Caco-2 (cell line): ENCODE data around the gene PROB1. TPM values are rescaled to one million over a fixed set of nuclear protein-coding genes. Genes with fewer than 3 reads are reported as not detected.

Experiments
- BruUV-seq: library from RNA; stranded (reverse); fragments of 400-500 nt; replicated peaks from 2 replicates; lab custom pipeline; 2021; lab: Mats Ljungman, UMichigan
- CTCF ChIA-PET: fragments of 300-600 bp; sonication (Branson Sonifier 250); formaldehyde crosslinking; loops from one replicate; lab custom pipeline; 2022; ENCODE audit warnings: antibody characterized with exemption; lab: Charles Lee
- POLR2A ChIA-PET: fragments of 300-600 bp; sonication (Branson Sonifier 250); formaldehyde crosslinking; loops from one replicate; lab custom pipeline; 2022; ENCODE audit warnings: antibody characterized with exemption; lab: Charles Lee
- DNase-seq, 2 experiments: peaks; one replicate each; pipeline versions ENCODE4 v3.0.0 to v3.0.0-alpha.2; 2020 to 2022
- H3K27me3 ChIP-seq: replicated peaks from 2 replicates; pipeline ENCODE4 v1.6.0; 2011; ENCODE audit warnings: low read length; ENCODE audit not compliant: control insufficient read depth, insufficient read depth
- H3K36me3 ChIP-seq: 2 replicates; pipeline ENCODE4 v1.5.1; 2011; ENCODE audit warnings: low read length; ENCODE audit not compliant: control insufficient read depth, insufficient read depth
- H3K4me1 ChIP-seq: fragments of 250-450 bp; sonication (Bioruptor Pico); 2 replicates; pipeline ENCODE4 v1.5.1; 2020; ENCODE audit warnings: mild to moderate bottlenecking
- H3K4me3 ChIP-seq: 2 replicates; pipeline ENCODE4 v1.5.1; 2011; ENCODE audit warnings: low read depth, mild to moderate bottlenecking, control low read depth, low read length
- H3K9me3 ChIP-seq: fragments of 250-450 bp; sonication (Bioruptor Pico); 2 replicates; pipeline ENCODE4 v1.5.1; 2020; ENCODE audit warnings: mild to moderate bottlenecking, moderate library complexity
- H3K27ac Mint-ChIP-seq: one replicate; pipeline ENCODE4 v1.8.0; 2022; ENCODE audit warnings: mixed read lengths; ENCODE audit not compliant: unreplicated experiment
- H3K27me3 Mint-ChIP-seq: one replicate; pipeline ENCODE4 v1.8.0; 2022; ENCODE audit warnings: mixed read lengths; ENCODE audit not compliant: insufficient read depth, unreplicated experiment
- H3K36me3 Mint-ChIP-seq: one replicate; pipeline ENCODE4 v1.8.0; 2022; ENCODE audit warnings: mild to moderate bottlenecking, mixed read lengths; ENCODE audit not compliant: insufficient read depth, unreplicated experiment
- H3K4me1 Mint-ChIP-seq: one replicate; pipeline ENCODE4 v1.8.0; 2022; ENCODE audit warnings: low read depth, mixed read lengths; ENCODE audit not compliant: unreplicated experiment
- H3K4me3 Mint-ChIP-seq: one replicate; pipeline ENCODE4 v1.8.0; 2022; ENCODE audit warnings: mild to moderate bottlenecking, moderate library complexity, mixed read lengths; ENCODE audit not compliant: unreplicated experiment
- H3K9me3 Mint-ChIP-seq: one replicate; pipeline ENCODE4 v1.8.0; 2022; ENCODE audit warnings: mixed read lengths; ENCODE audit not compliant: unreplicated experiment
- CTCF ChIP-seq, 2 experiments: fragments of 200-600 bp in 1 of 2; IDR thresholded peaks; 1 replicate in 1 of 2; 2 replicates in 1 of 2; pipeline versions ENCODE4 v1.5.1 to v1.8.0; 2011 to 2022; ENCODE audit warnings: antibody characterized with exemption in 1 of 2, control low read depth in 1 of 2, inconsistent platforms in 1 of 2, low read depth in 1 of 2, low read length in 1 of 2, mild to moderate bottlenecking in 1 of 2, moderate library complexity in 1 of 2; ENCODE audit not compliant: insufficient read depth in 1 of 2, severe bottlenecking in 1 of 2, unreplicated experiment in 1 of 2
- intact Hi-C: fragments of 100-400 bp; cut with micrococcal nuclease; formaldehyde crosslinking; loops from one replicate; pipeline ENCODE4 v1.10.0; 2022; ENCODE audit not compliant: unreplicated experiment
- total RNA-seq: library from RNA; stranded (reverse); gene quantifications from 2 replicates; pipeline ENCODE4 v1.2.3, GENCODE V29; 2022

PROB1 gene
- total RNA-seq, 1 experiment from 2014 or later, result 2.7 TPM

- Histone ChIP-seq H3K27me3 (no peaks in the 10 kb centered on the region), H3K4me1 (no peaks in the 10 kb centered on the region), H3K4me3 (no peak overlapping the region), H3K36me3 (0 out of 2 replicates have a peak, but pooled peaks cover 1% of the 10 kb centered on the region), H3K9me3 (no peaks in the 10 kb centered on the region)
- BruUV-seq, result no TSS peak
- Mint-ChIP-seq H3K4me3 (no peak overlapping the region), H3K27ac (no peak overlapping the region), H3K4me1 (no peaks in the 10 kb centered on the region), H3K9me3 (no peaks in the 10 kb centered on the region), H3K27me3 (no peaks in the 10 kb centered on the region), H3K36me3 (peaks cover 54% of the 10 kb centered on the region)
- DNase-seq, result no peak
- CTCF ChIA-PET, result interaction anchor here (0.6 to 1.0 kb wide), 3 partner anchors 14 to 96 kb away, joined by 3 to 4 read pairs (median 3); no protein-coding TSS in a partner anchor
- intact Hi-C loops, result no loop called here
- no peak for TF ChIP-seq CTCF (IDR thresholded peaks at IDR 0.05; ENCODE audit: insufficient read depth in 1 of 2, low read depth in 1 of 2, low read length in 1 of 2, severe bottlenecking in 1 of 2, unreplicated experiment in 1 of 2)
- POLR2A ChIA-PET, result no interaction called here
These were observed 26.3 kb downstream of the PROB1 start for GRCh38 chr5:139368613-139369012.

GRCh38 chr5:139364466-139364865 is 30.4 kb downstream of the PROB1 start:
- no TSS peak for BruUV-seq
- Histone ChIP-seq H3K4me3 (no peak overlapping the region), H3K27me3 (no peaks in the 10 kb centered on the region), H3K36me3 (0 out of 2 replicates have a peak, but pooled peaks cover 1% of the 10 kb centered on the region), H3K9me3 (no peaks in the 10 kb centered on the region), H3K4me1 (no peaks in the 10 kb centered on the region)
- ChIA-PET CTCF (interaction anchor here (0.6 kb wide), 1 partner anchor 23 kb away, joined by 3 read pairs; the partner anchor contains the start of gene PAIP2), POLR2A (no interaction called here)
- Mint-ChIP-seq H3K4me3 (no peak overlapping the region), H3K4me1 (no peaks in the 10 kb centered on the region), H3K36me3 (peaks cover 60% of the 10 kb centered on the region), H3K27me3 (no peaks in the 10 kb centered on the region), H3K27ac (no peak overlapping the region), H3K9me3 (no peaks in the 10 kb centered on the region)
- TF ChIP-seq CTCF (IDR thresholded peaks at IDR 0.05; ENCODE audit: insufficient read depth in 1 of 2, low read depth in 1 of 2, low read length in 1 of 2, severe bottlenecking in 1 of 2, unreplicated experiment in 1 of 2), result no peak
- intact Hi-C loops, result no loop called here
- DNase-seq, result no peak

- POLR2A ChIA-PET, result interaction anchor here (0.5 kb wide), 1 partner anchor 1316 kb away, joined by 4 read pairs; no protein-coding TSS in a partner anchor
- no peaks in the 10 kb centered on the region for H3K4me1 ChIP-seq
These were observed 31.0 kb downstream of the PROB1 start for GRCh38 chr5:139363937-139364336.

More at GRCh38 chr5:139363937-139364336, 31.0 kb downstream of the PROB1 start:
- H3K27me3 Mint-ChIP-seq, result no peaks in the 10 kb centered on the region
- H3K36me3 ChIP-seq, result 0 out of 2 replicates have a peak, but pooled peaks cover 1% of the 10 kb centered on the region
- TF ChIP-seq CTCF (IDR thresholded peaks at IDR 0.05; ENCODE audit: insufficient read depth in 1 of 2, low read depth in 1 of 2, low read length in 1 of 2, severe bottlenecking in 1 of 2, unreplicated experiment in 1 of 2), result no peak
- H3K36me3 Mint-ChIP-seq, result peaks cover 60% of the 10 kb centered on the region
- intact Hi-C loops, result no loop called here
- H3K4me3 Mint-ChIP-seq, result no peak overlapping the region
- no TSS peak for BruUV-seq
- H3K9me3 ChIP-seq, result no peaks in the 10 kb centered on the region
- H3K9me3 Mint-ChIP-seq, result no peaks in the 10 kb centered on the region
- no peaks in the 10 kb centered on the region for H3K27me3 ChIP-seq
- no peak for DNase-seq
- CTCF ChIA-PET, result interaction anchor here (0.6 kb wide), 1 partner anchor 22 kb away, joined by 3 read pairs; the partner anchor contains the start of gene PAIP2
- H3K4me1 Mint-ChIP-seq, result no peaks in the 10 kb centered on the region
- H3K4me3 ChIP-seq, result no peak overlapping the region
- no peak overlapping the region for H3K27ac Mint-ChIP-seq
